A549 (cell line): Measurements from ENCODE around the gene MCTP1.

ENCODE experiments used
- CTCF ChIP-seq: fragments of >200 bp; sonication (Bioruptor Twin); formaldehyde crosslinking; IDR thresholded peaks from 3 replicates; pipeline ENCODE4 v1.5.1; 2016
- KDM1A ChIP-seq: fragments of 200-600 bp; sonication (generic); IDR thresholded peaks from 2 replicates; pipeline ENCODE4 v1.6.1; 2016; ENCODE audit warnings: low read depth, mild to moderate bottlenecking
- MAFK ChIP-seq: fragments of 450-650 bp; IDR thresholded peaks from 2 replicates; pipeline ENCODE4 v1.6.1; 2014; ENCODE audit not compliant: partially characterized antibody
- RAD21 ChIP-seq, 2 experiments: fragments of >200 bp in 1 of 2; sonication (Bioruptor Twin) in 1 of 2; formaldehyde crosslinking in 1 of 2; IDR thresholded peaks in 1 of 2; conservative IDR thresholded peaks in 1 of 2; 2 replicates in 1 of 2; 3 replicates in 1 of 2; pipeline ENCODE4 v1.6.1; 2012 to 2018; ENCODE audit warnings: inconsistent platforms in 1 of 2

GRCh38 chr5:95181644-95182043 is 103.2 kb downstream of the MCTP1 start:
- TF ChIP-seq RAD21 (conservative IDR thresholded peaks at IDR 0.05 in 1 of 2, IDR thresholded peaks at IDR 0.05 in 1 of 2) = no peak
- no peak for TF ChIP-seq CTCF
- TF ChIP-seq MAFK = no peak
- no peak for TF ChIP-seq KDM1A
